GM18502 (cell line): ENCODE data around the gene ITPRID2.
"Not testable (repeated sequence)": the region's sequence is repeated elsewhere in the genome, so short reads cannot be mapped to it uniquely, and the experiment has no call there.

Source experiments
- ATAC-seq: cut with Tn5 transposase; IDR thresholded peaks from one replicate; pipeline ENCODE4 v1.9.1; 2021; ENCODE audit warnings: mild to moderate bottlenecking; ENCODE audit not compliant: unreplicated experiment, poor library complexity

The ITPRID2 gene

GRCh38 chr2:181955866-181956265, 64.3 kb downstream of the ITPRID2 start:
- ATAC-seq, result not testable (repeated sequence)

- no peak for ATAC-seq
These were observed 66.1 kb downstream of the ITPRID2 start for GRCh38 chr2:181957668-181958067.

- ATAC-seq, result no peak
These were observed 67.2 kb downstream of the ITPRID2 start for GRCh38 chr2:181958726-181959125.

GRCh38 chr2:181959508-181959907, 68.0 kb downstream of the ITPRID2 start:
- no peak for ATAC-seq

GRCh38 chr2:181961167-181961566, 69.6 kb downstream of the ITPRID2 start:
- not testable (repeated sequence) for ATAC-seq

GRCh38 chr2:181962142-181962541, 70.6 kb downstream of the ITPRID2 start:
- no peak for ATAC-seq

GRCh38 chr2:181970160-181970794, 78.7 kb downstream of the ITPRID2 start:
- no peak for ATAC-seq

- no peak for ATAC-seq
These were observed 79.5 kb downstream of the ITPRID2 start for GRCh38 chr2:181971032-181971431.

- no peak for ATAC-seq
These were observed 81.1 kb downstream of the ITPRID2 start for GRCh38 chr2:181972431-181973170.

GRCh38 chr2:181973171-181973783, 81.7 kb downstream of the ITPRID2 start:
- no peak for ATAC-seq

GRCh38 chr2:181977661-181978350, 86.3 kb downstream of the ITPRID2 start:
- peak; percentile 67 for ATAC-seq

GRCh38 chr2:181978351-181979150, 87.0 kb downstream of the ITPRID2 start:
- peak; percentile 36 for ATAC-seq
